Ovary (tissue), 9 donors: ENCODE measurements around the gene RPP40. TPM values are rescaled to one million over a fixed set of nuclear protein-coding genes. Genes with fewer than 3 reads are reported as not detected.

Experiments used
- DNase-seq, 5 donors: peaks; one replicate each; pipeline ENCODE4 v3.0.0-alpha.2; 2019 to 2020
- H3K27ac ChIP-seq, 2 donors: fragments of 200-600 bp; one replicate each; pipeline versions ENCODE4 v1.5.1 to v1.8.0; 2019 to 2022
- H3K27me3 ChIP-seq: fragments of 200-600 bp; one replicate; pipeline ENCODE4 v1.8.0; 2022
- H3K36me3 ChIP-seq: fragments of 200-600 bp; sonication (generic); one replicate; pipeline ENCODE4 v1.5.1; 2019
- H3K4me1 ChIP-seq: one replicate; pipeline ENCODE4 v1.8.1; 2013; ENCODE audit warnings: mild to moderate bottlenecking, moderate library complexity; ENCODE audit not compliant: insufficient read depth
- H3K4me3 ChIP-seq: fragments of 200-600 bp; sonication (generic); one replicate; pipeline ENCODE4 v1.5.1; 2017
- H3K9me3 ChIP-seq, 2 donors: fragments of 200-600 bp in 1 of 2; sonication (generic) in 1 of 2; one replicate each; pipeline versions ENCODE4 v1.5.1 to v1.8.1; 2013 to 2019; ENCODE audit warnings: mild to moderate bottlenecking in 1 of 2, moderate library complexity in 1 of 2
- CTCF ChIP-seq, 3 donors: fragments of 450-650 bp in 2 of 3; fragments of 200-600 bp in 1 of 3; IDR thresholded peaks; one replicate each; pipeline versions ENCODE4 v1.5.1 to v1.8.0; 2016 to 2022; ENCODE audit warnings: antibody characterized with exemption in 3 of 3, mild to moderate bottlenecking in 1 of 3
- EP300 ChIP-seq: sonication (generic); formaldehyde crosslinking; IDR thresholded peaks from one replicate; pipeline ENCODE4 v1.6.1; 2017; ENCODE audit warnings: antibody characterized with exemption
- POLR2A ChIP-seq: fragments of 450-650 bp; IDR thresholded peaks from one replicate; pipeline ENCODE4 v1.6.1; 2017; ENCODE audit warnings: antibody characterized with exemption, mild to moderate bottlenecking, moderate library complexity
- WGBS, 3 donors: extraction: QIAGEN DNeasy Blood & Tissue Kit in 1 of 3; methylation state at CpG; one replicate each; pipeline versions ENCODE4 v1.1.5 to v1.1.7; 2013 to 2017; 5-methylcytosine and 5-hydroxymethylcytosine counted together
- intact Hi-C, 4 donors: fragments of 100-400 bp; cut with DNase I; formaldehyde crosslinking; loops; one replicate each; pipeline versions ENCODE4 v1.11.0 to v1.15.1; 2022 to 2023
- polyA plus RNA-seq, 2 donors: library from polyadenylated mRNA; stranded (reverse); fragments of 200-250 nt in 1 of 2; fragments of 350-450 nt in 1 of 2; fragmentation: Illumina TruSeq in 1 of 2; extraction: RNeasy Lipid Tissue Mini Kit (QIAGEN cat#74804) in 1 of 2; gene quantifications; one replicate each; pipeline ENCODE4 v1.2.3, GENCODE V29; 2013 to 2014
- total RNA-seq, 7 donors: library from RNA; depleted of rRNA in 2 of 7; stranded (reverse); fragments of >200 nt in 2 of 7; fragmentation: NEBNext Ultra II Directional in 3 of 7; extraction: Animal tissue kit (Norgen Biotek cat#: 25700) in 3 of 7; gene quantifications; one replicate each; pipeline versions ENCODE4 v1.1.0 to v1.2.4, GENCODE V29; 2016 to 2023
- donor health status: DM: no; HTN: no; CAD: no; lungs with moderate emphysema.
- donor health status: DM: no; HTN: no; CAD: no.
- donor health status: Bipolar disorder and iron deficiency.
- donor health status: DM: yes; HTN: yes; CAD: no.
- donor health status: DM: no; HTN: no; CAD: no.
- donor health status: DM: yes; HTN: yes; CAD: no.

RPP40 gene
- total and polyA plus RNA-seq, 9 donors = 2.2 to 11.6 (median 6.0) TPM

- peaks cover 2% of the 10 kb centered on the region for H3K4me1 ChIP-seq
- WGBS, 3 donors = 90 to 98% (median 97%) methylated on average over 6 of the region's 6 CpGs
Observed at GRCh38 chr6:5031150-5031549, 27.3 kb upstream of the RPP40 start.

GRCh38 chr6:5030596-5031136, 26.8 kb upstream of the RPP40 start:
- Histone ChIP-seq H3K4me3 (no peak overlapping the region), H3K9me3 (no peaks in the 10 kb centered on the region), H3K27me3 (no peaks in the 10 kb centered on the region), H3K27ac (no peak overlapping the region), H3K36me3 (no peaks in the 10 kb centered on the region), H3K4me1 (peaks cover 2% of the 10 kb centered on the region)
- TF ChIP-seq EP300 = no peak
- peak in 2 of 3 donors; percentile 33 to 47 for TF ChIP-seq CTCF (IDR thresholded peaks at IDR 0.05)
- intact Hi-C loops = no loop called here
- 18 to 23% (median 18%) methylated on average over 13 of the region's 13 CpGs for WGBS, 3 donors
- peak; percentile 70 to 84 (median 80) for DNase-seq

More at GRCh38 chr6:5031150-5031549, 27.3 kb upstream of the RPP40 start:
- intact Hi-C loops = no loop called here
- no peak overlapping the region for H3K4me3 ChIP-seq
- no peaks in the 10 kb centered on the region for H3K9me3 ChIP-seq
- DNase-seq = no peak
- no peaks in the 10 kb centered on the region for H3K27me3 ChIP-seq
- TF ChIP-seq EP300 (no peak), CTCF (IDR thresholded peaks at IDR 0.05) (no peak), POLR2A (no peak)
- no peak overlapping the region for H3K27ac ChIP-seq
- no peaks in the 10 kb centered on the region for H3K36me3 ChIP-seq

- TF ChIP-seq POLR2A (no peak), CTCF (IDR thresholded peaks at IDR 0.05) (no peak), EP300 (no peak)
- H3K36me3 ChIP-seq = no peaks in the 10 kb centered on the region
- 92 to 97% (median 96%) methylated on average over 5 of the region's 5 CpGs for WGBS, 3 donors
Observed at GRCh38 chr6:5029609-5030008, 25.8 kb upstream of the RPP40 start.

GRCh38 chr6:5028921-5029320, 25.1 kb upstream of the RPP40 start:
- intact Hi-C loops = loop anchor here in 1 of 4 donors (5.0 kb wide), 1 partner anchor 1672 kb away; no protein-coding TSS in a partner anchor
- Histone ChIP-seq H3K4me1 (peaks cover 2% of the 10 kb centered on the region), H3K27me3 (no peaks in the 10 kb centered on the region), H3K9me3 (no peaks in the 10 kb centered on the region), H3K4me3 (no peak overlapping the region), H3K36me3 (no peaks in the 10 kb centered on the region), H3K27ac (no peak overlapping the region)
- no peak for DNase-seq
- no peak for TF ChIP-seq CTCF (IDR thresholded peaks at IDR 0.05)
- no peak for TF ChIP-seq EP300
- TF ChIP-seq POLR2A = no peak
- 91 to 92% (median 92%) methylated on average over 5 of the region's 5 CpGs for WGBS, 3 donors

More at GRCh38 chr6:5029609-5030008, 25.8 kb upstream of the RPP40 start:
- DNase-seq = no peak
- intact Hi-C loops = loop anchor here in 1 of 4 donors (5.0 kb wide), 1 partner anchor 1672 kb away; no protein-coding TSS in a partner anchor
- H3K27me3 ChIP-seq = no peaks in the 10 kb centered on the region
- peaks cover 2% of the 10 kb centered on the region for H3K4me1 ChIP-seq
- H3K9me3 ChIP-seq = no peaks in the 10 kb centered on the region
- no peak overlapping the region for H3K4me3 ChIP-seq
- no peak overlapping the region for H3K27ac ChIP-seq
